K562 (cell line): ENCODE data around the gene NME7. TPM values are rescaled to one million over a fixed set of nuclear protein-coding genes. Genes with fewer than 3 reads are reported as not detected.

Experiments used
- ADNP ChIP-seq: fragments of 200-800 bp; sonication (Bioruptor generic); IDR thresholded peaks from 2 replicates; pipeline ENCODE4 v1.6.1; 2016; ENCODE audit warnings: missing genetic modification characterization, missing compliant biosample characterization
- HDAC3 ChIP-seq: fragments of 450-650 bp; IDR thresholded peaks from 2 replicates; pipeline ENCODE4 v1.6.1; 2018; ENCODE audit warnings: borderline replicate concordance, mild to moderate bottlenecking, moderate library complexity; ENCODE audit not compliant: partially characterized antibody
- MECOM ChIP-seq: fragments of 250-450 bp; sonication (Bioruptor Pico); IDR thresholded peaks from 2 replicates; pipeline ENCODE4 v1.8.0; 2022; ENCODE audit warnings: inconsistent platforms
- NRF1 ChIP-seq, 2 experiments: fragments of 450-650 bp; IDR thresholded peaks in 1 of 2; conservative IDR thresholded peaks in 1 of 2; 2 replicates each; pipeline ENCODE4 v1.6.1; 2014; ENCODE audit warnings: mild to moderate bottlenecking in 2 of 2
- PPARD ChIP-seq: fragments of 250-450 bp; sonication (Bioruptor Pico); IDR thresholded peaks from 2 replicates; pipeline ENCODE4 v1.8.0; 2022; ENCODE audit warnings: inconsistent platforms, mild to moderate bottlenecking, moderate library complexity
- RBM39 ChIP-seq: fragments of 200-400 bp; formaldehyde crosslinking; optimal IDR thresholded peaks from 2 replicates; pipeline ENCODE3; 2018; ENCODE audit warnings: low read depth, low read length
- TAF1 ChIP-seq: IDR thresholded peaks from 2 replicates; pipeline ENCODE4 v1.6.1; 2011; ENCODE audit warnings: mild to moderate bottlenecking, low read length, moderate library complexity; ENCODE audit not compliant: insufficient read depth, control insufficient read depth, severe bottlenecking; ENCODE audit errors: extremely low read depth
- ZNF134 ChIP-seq: fragments of 250-450 bp; sonication (Bioruptor Pico); conservative IDR thresholded peaks from 2 replicates; pipeline ENCODE4 v1.4.0; 2020
- polyA plus RNA-seq, 8 experiments: library from polyadenylated mRNA; depleted of rRNA in 4 of 8; stranded (reverse) in 5 of 8; unstranded in 3 of 8; fragments of >200 nt; fragmentation: Nextera tagmentation in 2 of 8; fragmentation: Illumina TruSeq in 1 of 8; extraction: Ambion mirVana in 2 of 8; extraction: Trizol in 1 of 8; gene quantifications; 2 replicates each; pipeline versions ENCODE4 v1.2.1 to v1.2.3, GENCODE V29; 2011 to 2014; ENCODE audit warnings: inconsistent platforms in 1 of 8, missing spikeins in 1 of 8
- total RNA-seq, 7 experiments: library from RNA; depleted of rRNA in 6 of 7; stranded (reverse); fragments of >200 nt in 6 of 7; fragmentation: Illumina TruSeq in 2 of 7; extraction: Trizol in 2 of 7; gene quantifications; 2 replicates each; pipeline versions ENCODE4 v1.2.1 to v1.2.3, GENCODE V29; 2011 to 2021; ENCODE audit warnings: low replicate concordance in 1 of 7
- TF ChIP-seq, protein P1 (sequence below): IDR thresholded peaks from 2 replicates; pipeline ENCODE4 v1.6.1; 2012; ENCODE audit warnings: low read depth, low read length, improper control_type of control experiment, borderline replicate concordance
- TF ChIP-seq, protein P2 (sequence below), 2 experiments: fragments of 450-650 bp in 1 of 2; IDR thresholded peaks; 2 replicates each; pipeline ENCODE4 v1.6.1; 2011 to 2017; ENCODE audit warnings: low read depth in 2 of 2, antibody characterized with exemption in 1 of 2, borderline replicate concordance in 1 of 2, low read length in 1 of 2, mild to moderate bottlenecking in 1 of 2, mixed read lengths in 1 of 2; ENCODE audit not compliant: control insufficient read depth in 1 of 2
- TF ChIP-seq, protein P3 (sequence below): fragments of 450-650 bp; formaldehyde crosslinking; conservative IDR thresholded peaks from 2 replicates; pipeline ENCODE4 v1.4.0; 2022; ENCODE audit warnings: mild to moderate bottlenecking, missing genetic modification characterization

Gene NME7
- total and polyA plus RNA-seq, 9 of the 15 experiments (the other 6 are each of a cell fraction or from before 2014, with no cell fraction given), result 7.9 to 43.2 (median 23.9) TPM

DNA sequence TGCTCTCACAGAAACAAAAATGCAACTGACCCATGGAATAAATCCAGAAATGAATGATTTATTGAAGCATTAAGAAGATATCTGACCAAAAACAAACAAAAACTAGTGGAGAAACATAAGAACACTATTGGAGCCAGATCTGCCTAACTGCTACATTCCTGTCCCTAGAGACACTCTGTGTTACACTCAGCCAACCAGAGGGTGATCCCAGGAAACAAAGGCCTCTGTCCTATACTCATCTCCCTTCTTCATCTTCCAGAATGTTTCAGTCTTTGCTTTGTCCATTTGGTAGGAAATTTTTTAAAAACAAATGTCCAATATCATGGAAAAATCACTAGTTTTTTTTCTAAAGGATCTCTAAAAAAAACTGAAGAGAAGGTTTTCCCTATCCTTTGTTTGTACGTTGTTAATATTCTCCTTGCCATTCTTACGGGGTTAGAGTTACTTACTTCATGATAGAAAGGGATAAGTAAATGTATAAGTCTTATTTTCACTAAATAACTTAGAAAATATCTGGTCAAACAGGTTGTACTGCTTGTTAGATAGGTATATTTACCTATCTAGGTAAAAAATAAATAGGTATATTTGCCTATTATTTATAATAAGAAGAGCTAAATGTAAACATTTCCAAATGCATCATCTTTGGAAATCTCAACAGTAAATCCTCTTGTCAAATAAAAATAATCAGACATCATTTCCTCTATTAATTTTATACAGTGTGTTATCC is 59.1 kb downstream of the NME7 start (continued):
- TF ChIP-seq, protein P1, sequence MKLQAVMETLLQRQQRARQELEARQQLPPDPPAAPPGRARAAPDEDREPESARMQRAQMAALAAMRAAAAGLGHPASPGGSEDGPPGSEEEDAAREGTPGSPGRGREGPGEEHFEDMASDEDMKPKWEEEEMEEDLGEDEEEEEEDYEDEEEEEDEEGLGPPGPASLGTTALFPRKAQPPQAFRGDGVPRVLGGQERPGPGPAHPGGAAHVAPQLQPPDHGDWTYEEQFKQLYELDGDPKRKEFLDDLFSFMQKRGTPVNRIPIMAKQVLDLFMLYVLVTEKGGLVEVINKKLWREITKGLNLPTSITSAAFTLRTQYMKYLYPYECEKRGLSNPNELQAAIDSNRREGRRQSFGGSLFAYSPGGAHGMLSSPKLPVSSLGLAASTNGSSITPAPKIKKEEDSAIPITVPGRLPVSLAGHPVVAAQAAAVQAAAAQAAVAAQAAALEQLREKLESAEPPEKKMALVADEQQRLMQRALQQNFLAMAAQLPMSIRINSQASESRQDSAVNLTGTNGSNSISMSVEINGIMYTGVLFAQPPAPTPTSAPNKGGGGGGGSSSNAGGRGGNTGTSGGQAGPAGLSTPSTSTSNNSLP, result no peak
- TF ChIP-seq, protein P2, sequence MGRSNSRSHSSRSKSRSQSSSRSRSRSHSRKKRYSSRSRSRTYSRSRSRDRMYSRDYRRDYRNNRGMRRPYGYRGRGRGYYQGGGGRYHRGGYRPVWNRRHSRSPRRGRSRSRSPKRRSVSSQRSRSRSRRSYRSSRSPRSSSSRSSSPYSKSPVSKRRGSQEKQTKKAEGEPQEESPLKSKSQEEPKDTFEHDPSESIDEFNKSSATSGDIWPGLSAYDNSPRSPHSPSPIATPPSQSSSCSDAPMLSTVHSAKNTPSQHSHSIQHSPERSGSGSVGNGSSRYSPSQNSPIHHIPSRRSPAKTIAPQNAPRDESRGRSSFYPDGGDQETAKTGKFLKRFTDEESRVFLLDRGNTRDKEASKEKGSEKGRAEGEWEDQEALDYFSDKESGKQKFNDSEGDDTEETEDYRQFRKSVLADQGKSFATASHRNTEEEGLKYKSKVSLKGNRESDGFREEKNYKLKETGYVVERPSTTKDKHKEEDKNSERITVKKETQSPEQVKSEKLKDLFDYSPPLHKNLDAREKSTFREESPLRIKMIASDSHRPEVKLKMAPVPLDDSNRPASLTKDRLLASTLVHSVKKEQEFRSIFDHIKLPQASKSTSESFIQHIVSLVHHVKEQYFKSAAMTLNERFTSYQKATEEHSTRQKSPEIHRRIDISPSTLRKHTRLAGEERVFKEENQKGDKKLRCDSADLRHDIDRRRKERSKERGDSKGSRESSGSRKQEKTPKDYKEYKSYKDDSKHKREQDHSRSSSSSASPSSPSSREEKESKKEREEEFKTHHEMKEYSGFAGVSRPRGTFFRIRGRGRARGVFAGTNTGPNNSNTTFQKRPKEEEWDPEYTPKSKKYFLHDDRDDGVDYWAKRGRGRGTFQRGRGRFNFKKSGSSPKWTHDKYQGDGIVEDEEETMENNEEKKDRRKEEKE (IDR thresholded peaks at IDR 0.05; ENCODE audit: borderline replicate concordance in 1 of 2, control insufficient read depth in 1 of 2, low read depth in 2 of 2, low read length in 1 of 2), result no peak
- TF ChIP-seq MECOM (CRISPR knock-in tag) (no peak), PPARD (CRISPR knock-in tag) (no peak), RBM39 (no peak), HDAC3 (peak; percentile 5), TAF1 (no peak), NRF1 (conservative IDR thresholded peaks at IDR 0.05 in 1 of 2, IDR thresholded peaks at IDR 0.05 in 1 of 2) (no peak), ZNF134 (CRISPR knock-in tag) (no peak), ADNP (tag) (peak; percentile 53; the same call in 1 of the 2 replicates)
- TF ChIP-seq, protein P3, sequence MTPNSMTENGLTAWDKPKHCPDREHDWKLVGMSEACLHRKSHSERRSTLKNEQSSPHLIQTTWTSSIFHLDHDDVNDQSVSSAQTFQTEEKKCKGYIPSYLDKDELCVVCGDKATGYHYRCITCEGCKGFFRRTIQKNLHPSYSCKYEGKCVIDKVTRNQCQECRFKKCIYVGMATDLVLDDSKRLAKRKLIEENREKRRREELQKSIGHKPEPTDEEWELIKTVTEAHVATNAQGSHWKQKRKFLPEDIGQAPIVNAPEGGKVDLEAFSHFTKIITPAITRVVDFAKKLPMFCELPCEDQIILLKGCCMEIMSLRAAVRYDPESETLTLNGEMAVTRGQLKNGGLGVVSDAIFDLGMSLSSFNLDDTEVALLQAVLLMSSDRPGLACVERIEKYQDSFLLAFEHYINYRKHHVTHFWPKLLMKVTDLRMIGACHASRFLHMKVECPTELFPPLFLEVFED (CRISPR knock-in tag), result no peak
- TF ChIP-seq, all 486 proteins: peak for 5
